HG03378 (cell line): ENCODE measurements around the gene UNKL.

Source experiments
- ATAC-seq: cut with Tn5 transposase; IDR thresholded peaks from one replicate; pipeline ENCODE4 v1.9.1; 2021; ENCODE audit warnings: mild to moderate bottlenecking, moderate library complexity; ENCODE audit not compliant: unreplicated experiment

Gene UNKL, protein sequence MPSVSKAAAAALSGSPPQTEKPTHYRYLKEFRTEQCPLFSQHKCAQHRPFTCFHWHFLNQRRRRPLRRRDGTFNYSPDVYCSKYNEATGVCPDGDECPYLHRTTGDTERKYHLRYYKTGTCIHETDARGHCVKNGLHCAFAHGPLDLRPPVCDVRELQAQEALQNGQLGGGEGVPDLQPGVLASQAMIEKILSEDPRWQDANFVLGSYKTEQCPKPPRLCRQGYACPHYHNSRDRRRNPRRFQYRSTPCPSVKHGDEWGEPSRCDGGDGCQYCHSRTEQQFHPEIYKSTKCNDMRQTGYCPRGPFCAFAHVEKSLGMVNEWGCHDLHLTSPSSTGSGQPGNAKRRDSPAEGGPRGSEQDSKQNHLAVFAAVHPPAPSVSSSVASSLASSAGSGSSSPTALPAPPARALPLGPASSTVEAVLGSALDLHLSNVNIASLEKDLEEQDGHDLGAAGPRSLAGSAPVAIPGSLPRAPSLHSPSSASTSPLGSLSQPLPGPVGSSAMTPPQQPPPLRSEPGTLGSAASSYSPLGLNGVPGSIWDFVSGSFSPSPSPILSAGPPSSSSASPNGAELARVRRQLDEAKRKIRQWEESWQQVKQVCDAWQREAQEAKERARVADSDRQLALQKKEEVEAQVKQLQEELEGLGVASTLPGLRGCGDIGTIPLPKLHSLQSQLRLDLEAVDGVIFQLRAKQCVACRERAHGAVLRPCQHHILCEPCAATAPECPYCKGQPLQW

DNA sequence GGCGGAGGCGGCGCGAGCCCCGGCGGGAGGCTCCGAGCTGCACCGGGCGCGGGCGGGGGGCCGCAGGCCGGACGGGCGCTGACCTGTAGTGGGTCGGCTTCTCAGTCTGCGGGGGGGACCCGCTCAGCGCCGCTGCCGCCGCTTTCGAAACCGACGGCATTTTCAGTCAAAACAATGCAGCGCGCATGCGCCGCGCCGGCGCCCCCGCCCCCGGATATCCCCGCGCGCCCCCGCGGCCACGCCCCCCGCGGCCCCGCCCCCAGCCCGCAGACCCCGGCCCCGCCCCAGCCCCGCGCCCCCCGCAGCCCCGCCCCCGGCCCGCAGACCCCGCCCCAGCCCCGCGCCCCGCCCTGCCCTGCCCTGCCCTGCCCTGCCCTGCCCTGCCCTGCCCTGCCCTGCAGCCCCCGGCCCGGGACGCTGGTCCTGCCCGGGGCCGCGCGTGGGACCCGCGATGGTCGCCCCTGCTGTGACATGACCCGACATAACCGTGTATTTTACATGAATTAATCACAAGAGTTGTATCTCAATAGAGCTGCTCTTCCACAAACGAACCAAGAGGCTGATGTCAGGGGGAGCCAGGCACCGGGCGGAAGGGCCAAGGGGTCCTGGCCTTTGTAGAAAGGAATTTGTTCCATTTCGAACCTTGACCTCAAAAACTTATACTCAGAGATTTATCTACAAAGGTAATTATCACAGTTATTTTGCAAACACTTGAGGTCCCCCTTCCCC lies at the start of gene UNKL:
UNKL (minus strand) TSS at position 173 of the 729 bp plus-strand sequence; CDS start at position 160, 13 bp downstream.
- ATAC-seq: no peak

DNA sequence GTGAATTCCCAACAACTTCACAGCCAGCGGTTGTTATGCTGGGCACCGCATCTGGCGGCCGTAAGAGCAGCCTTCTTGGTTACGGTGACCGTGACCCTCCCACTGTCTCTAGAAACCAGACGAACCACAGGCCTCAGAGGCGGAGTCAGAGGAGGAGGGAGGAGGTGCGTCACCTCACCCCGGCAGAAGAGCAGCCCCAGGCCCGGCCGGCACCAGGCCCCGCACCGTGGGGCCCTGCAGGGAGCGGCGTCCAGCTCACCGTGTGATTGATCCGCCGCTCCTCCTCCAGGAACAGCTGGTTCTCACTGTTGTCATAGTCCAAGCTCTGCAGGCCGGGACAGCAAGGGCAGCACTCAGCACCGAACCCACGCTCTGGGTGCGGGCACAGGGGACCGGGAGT lies 46.6 kb upstream of the UNKL start:
- no peak for ATAC-seq

DNA sequence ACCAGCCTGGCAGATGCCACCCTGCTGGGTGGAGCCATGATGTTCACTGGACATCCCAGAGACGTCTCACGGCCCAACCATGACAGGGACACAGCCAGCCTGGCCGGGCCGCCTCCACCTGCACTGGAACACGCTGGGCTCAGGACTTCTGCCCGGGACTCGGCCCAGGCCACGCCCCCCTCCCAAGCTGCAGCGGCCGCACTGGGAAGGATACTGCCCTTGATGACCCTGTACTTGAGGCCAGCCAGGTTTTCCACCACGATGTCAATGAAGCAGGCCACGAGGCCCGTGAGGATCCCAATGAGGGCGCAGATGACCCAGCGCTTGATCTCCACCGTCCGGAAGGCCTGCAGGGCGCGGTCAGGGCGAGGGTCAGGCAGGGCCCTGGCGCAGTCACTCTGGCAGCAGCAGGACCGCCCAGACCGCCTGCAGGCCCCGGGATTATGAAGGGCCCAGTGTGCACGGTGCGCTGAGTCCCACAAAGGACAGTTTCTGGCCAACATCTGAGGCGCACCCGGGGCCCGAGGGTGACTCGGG lies 46.2 kb upstream of the UNKL start:
- no peak for ATAC-seq

DNA sequence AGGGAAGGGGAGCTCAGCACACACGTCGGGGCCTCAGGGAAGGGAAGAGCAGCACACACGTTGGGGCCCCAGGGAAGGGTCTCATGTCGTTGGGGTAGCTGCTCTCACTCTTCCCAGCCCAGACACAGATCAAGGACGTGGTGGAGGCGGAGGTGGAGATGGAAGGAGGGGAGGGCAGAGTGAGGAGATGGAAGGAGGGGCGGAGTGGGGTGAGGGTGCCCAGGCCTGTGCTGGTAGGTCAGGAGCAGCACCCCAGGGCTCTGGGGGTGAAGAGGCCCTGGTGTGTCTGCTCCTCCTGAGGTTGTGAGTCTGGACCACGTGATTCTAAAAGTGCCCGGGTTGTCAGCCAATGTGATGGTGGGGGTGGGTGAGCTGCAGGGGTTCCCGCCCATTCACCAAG lies 45.5 kb upstream of the UNKL start:
- ATAC-seq: no peak

DNA sequence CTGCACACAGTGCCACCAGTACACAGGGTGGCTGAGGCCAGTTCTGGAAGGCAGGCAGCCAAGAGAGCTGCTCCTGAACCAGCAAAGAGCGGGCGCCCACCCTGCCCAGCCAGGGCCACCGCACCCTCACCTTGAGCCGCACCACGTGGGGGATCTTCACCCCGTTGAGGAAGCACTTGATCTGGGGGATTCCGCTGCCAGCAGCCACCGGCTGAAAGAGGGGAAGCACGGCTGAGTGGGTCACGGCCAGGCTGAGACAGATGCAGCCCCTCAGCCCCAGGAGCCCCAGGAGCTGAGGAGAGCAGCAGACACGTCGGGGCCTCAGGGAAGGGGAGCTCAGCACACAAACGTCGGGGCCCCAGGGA lies 44.5 kb upstream of the UNKL start:
- no peak for ATAC-seq

DNA sequence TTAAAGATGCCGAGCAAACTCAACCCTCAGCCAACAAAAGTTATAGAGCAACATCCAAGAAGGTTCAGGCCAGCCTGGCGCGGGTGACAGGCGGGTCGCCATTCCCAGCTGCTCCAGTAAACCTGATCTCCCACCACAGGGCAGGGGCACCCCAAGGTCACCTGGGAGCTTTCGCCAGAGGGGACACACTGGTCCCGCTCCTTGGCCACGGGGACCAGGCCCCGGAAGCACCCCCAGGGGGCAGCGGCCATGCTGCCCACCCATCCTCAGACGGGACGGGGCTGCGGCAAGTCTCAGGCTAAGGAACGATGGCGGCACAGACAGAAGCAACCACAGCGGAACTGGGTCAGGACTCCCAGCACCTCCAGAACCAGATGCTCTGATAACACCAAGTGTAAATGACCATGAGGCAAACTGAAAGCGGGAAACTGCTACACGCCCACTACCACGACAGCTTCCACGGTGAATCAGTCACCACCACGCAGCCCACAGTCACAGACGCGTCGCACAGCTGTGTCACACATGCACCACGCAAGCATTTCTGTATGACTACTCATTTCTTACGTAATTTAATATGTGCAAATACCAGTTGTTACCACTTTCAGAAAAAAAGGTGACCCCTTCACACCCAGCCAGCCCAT lies 44.0 kb upstream of the UNKL start:
- ATAC-seq: no peak

DNA sequence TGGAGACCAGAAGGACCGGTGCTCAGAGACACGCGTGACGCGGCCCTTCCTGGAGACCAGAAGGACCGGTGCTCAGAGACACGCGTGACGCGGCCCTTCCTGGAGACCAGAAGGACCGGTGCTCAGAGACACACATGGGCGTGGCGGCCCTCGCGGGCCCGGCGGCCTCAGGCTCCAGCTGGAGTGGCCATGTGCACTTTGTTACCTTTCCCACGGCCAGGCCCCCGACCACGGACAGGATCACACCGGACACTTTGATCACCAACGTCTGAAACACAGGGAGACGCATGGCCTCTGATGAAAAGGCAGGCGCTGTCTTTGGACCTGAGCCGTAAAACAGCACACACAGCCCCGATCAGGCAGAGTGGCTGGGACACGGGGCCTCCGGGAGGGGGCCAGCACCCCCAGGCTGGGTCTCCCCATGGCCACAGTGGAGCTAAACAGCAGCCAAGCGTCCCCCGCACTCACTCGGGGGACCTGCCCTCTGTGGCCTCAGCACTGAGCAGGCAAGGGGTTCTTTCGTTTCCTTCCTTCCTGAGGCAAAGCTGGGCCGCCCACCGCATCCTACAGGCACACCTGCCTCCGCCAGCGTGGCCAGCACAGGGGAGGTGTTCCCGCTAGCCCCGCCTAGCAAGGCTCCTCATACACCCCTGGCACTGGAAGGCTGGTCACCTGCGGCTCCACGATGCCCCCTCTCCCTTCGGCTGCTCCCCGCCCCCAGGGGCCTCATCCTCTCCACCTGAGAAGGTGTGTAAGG lies 43.2 kb upstream of the UNKL start:
- ATAC-seq: no peak

DNA sequence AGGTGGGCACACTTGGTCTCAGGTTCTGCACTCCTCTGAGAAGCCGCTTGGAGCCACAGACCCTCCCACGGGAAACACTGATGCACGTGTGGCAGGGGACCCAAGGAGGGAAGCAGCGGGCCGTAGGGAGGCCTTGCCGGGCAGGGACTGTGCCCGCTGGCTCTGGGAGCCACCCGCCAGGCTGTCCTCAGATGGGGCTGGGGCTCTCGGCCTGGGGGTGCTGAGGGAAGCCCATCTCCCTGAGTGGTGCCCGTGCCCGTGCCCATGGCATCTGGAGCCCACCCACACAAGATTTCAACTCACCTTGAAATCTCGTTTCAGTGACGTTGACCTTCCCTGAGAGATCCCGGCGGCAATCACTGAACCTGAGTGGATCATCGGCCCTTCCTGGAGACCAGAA lies 42.4 kb upstream of the UNKL start:
- no peak for ATAC-seq

DNA sequence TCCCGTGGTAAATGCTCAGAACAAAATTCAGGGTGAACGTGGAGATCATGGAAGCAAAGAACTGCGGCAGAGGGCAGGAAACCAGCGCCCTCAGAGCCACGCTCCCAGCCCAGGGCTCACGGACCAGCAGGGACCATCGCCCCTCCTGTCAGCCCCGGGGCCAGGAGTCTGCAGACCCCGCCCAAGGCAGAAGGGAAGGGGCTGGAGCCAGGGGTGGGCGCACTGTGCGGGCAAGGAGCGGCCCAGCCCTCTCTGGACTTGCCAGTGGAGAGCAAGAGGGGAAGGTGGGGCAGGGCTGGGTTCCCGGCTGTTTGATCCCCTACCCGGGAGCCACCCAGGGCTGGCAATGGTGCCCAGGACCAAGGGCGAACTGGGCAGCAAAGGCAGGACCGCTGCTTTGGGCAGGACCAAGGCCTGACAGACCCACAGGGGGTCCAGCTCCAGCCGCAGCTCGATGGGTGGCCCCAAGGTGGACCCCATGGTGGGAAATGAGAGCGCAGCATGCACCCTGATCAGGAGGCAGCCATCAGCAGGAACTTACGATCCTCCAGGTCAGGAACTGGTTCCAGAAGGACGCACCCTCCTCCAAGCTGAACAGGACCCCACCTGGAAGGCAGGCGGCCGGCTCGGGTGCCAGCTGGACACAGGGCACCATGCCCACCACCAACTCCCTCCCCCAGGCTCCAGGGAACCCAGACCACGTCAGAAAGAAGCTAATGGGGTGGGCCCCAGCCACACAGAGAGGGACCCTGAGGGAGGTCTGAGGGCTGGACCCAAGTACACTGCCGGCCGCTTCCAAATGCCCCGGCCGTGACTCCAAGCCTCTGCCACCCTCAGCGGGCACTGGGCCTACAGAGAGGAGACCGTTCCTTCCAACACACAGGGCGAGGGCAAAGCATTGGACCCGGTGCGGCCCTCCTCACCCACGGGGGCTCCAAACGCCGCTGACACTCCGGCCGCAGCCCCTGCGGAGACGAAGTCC lies 41.0 kb upstream of the UNKL start:
- no peak for ATAC-seq

DNA sequence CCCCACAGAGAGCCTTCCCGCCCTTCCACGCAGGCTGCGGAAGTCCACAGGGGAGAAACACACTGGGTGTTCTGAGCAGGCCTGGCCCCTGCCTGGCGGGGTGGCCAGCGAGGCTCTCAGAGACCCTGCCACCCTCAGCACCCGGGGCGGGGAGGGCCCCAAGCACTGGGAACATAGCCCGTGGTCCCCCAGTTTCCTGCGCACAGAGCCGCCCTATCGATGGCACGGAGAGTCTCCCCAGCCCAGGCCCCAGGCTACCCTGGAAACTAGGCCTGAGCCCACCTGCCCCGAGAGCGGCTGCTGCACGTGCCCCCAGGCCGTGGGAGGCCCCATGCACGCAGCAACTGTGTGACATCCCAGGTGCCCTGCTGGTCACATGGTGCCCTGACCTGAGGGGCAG lies 40.1 kb upstream of the UNKL start:
- ATAC-seq: no peak

DNA sequence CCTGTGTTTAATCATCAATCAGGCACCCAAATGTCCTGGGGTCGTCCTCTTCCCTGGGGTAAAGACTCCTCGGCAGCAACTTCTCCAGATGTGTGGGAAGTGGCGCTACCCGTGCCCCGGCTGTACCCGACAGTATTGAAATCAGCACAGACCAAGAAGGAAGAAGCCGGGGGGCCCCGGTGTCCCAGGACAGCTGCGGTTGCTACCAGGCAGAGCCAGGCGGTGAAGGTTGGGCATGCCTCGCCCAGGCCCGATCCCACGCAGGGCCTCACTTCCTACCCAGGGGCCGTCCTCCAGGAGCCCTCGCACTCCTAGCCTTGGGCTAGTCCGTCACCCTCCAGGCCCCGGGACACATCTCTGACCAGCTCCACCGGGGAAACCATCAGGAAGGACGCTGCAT lies 38.8 kb upstream of the UNKL start:
- no peak for ATAC-seq

DNA sequence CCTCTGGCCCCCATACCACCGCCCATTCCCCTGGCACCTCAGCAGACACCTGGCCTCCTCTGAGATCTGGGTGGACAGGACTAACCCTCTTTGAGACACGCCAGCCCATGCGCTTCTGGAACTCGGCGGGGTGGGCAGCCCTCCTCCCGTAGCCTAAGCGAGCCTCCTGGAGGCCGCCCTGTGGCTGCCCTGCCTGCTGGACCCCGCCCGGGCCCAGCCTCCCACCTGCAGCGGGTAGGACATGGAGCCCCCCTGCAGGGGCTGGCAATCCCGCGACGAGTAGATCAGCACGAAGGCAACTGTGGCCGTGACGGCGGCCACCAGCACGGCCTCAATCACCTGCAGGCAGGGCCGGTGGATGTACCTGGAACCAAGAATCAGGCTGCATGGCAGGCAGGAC lies 38.0 kb upstream of the UNKL start:
- ATAC-seq: no peak

DNA sequence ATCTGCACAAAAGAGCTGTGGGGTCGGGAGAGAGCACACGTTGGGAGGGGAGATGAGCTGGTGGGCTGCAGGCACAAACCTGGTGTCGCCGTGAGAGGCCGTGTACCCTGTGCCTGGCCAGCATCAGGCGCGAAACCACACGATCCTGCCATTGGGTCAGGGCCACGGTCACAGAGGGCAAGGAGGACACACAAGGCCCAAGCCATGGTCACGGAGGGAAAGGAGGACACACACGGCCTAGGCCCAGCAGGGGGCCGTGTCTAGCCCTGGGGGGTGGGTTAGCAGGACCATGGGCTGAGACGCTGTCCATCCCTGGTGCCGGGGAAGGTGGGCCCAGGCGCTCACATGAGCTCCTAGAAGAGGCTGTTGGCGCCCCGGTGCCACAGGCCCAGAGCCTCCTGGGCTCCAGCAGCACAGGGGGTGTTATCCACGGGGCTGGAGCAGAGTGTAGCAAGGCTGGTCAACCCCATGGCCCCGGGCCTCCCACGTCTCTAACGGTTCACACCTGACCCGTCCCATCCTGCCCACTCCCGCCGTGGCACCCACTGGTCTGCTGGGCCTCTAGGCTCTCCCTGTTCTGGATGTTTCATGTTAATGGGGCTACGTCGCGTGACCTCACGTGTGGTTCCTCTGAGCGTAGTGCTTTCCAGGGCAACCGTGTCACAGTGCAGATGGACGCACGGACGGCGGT lies 37.3 kb upstream of the UNKL start:
- no peak for ATAC-seq

DNA sequence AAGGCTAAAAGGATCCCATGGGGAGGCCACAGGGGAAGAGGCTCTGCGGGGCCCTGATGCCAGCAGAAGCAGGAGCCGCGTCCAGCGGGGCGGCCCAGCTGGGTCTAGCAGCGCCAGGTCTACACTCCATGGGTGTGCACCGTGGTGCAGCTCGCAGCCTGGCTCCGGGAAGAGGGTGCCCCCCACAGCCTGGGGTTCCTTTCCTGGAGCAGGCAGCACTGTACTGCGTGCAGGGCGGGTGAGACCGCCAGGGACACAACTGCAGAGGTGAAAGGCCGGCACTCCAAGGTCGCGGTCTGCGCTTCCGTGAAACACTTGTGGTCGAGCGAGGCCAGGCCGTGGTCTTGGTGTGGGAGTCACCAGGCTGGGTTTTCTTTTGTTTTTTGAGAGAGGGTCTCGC lies 36.3 kb upstream of the UNKL start:
- no peak for ATAC-seq

DNA sequence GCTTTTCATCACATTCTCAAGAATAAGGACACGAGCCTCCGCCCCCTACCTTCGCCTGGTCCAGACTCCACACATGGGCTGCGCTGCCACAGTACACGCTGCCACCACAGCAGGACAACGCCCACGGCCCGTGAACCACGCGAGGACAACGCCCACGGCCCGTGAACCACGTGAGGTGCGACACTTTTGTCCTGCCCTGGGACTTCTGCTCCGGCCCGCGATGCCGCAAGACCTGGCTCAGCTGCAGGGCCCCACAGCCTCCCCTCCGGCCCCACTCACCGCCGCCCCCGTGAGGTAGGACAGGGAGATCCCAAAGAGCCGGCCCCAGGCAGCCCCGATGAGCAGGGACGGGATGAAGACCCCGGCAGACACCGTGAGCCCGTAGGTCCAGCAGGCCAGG lies 35.7 kb upstream of the UNKL start:
- ATAC-seq: no peak

DNA sequence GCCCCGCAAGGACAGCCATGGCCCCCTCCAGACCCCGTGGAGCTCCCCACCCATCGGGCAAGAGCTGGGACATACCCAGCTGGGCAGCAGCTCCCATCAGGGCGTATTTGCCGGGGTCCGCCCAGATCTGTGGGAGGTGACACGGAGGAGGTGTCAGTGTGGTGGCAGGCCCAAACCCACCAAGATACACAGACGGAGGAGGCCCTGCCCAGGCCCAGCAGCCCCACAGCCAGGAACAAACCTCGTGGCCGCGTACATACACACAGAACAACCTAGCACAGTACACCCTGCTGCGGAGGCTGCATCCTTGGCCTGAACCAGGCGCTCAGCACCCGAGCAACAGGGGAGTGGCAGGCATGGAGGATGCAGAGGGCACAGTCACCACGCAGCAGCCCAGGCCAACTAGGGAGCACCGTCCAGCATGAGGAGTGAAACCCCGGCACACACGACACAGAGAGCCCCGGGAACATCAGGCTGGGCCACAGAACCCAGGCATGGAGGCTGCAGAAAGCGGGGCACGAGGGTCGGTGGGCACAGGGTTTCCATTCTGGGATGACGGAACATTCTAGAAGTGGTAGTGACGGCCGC lies 34.8 kb upstream of the UNKL start:
- ATAC-seq: no peak

DNA sequence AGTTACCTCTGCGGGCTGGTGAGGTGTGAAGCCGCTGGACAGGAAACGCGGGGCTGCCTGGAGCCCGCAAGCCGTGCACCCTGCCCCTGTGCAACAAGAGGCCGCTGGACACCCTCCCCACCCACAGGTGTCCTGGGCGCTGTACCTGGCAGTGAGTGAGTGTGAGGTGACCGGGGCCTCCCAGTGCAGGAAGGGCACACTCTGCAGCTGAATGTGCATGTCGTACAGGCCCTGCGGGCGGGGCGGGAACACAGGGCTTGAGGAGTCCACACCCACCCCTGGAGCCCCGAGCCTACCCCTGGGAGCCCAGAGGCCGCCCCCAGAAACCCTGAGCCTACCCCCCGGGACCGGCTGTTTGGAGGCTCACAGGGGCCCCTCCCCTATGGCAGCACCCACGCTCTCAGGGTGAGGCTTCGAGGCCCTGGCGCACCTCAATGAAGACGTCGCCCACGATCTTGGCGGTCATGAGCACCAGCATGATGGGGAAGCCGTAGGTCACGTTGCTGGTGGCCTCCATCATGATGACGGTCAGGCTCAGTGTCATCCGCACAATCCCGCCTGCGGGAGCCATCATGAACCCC lies 34.1 kb upstream of the UNKL start:
- ATAC-seq: no peak

DNA sequence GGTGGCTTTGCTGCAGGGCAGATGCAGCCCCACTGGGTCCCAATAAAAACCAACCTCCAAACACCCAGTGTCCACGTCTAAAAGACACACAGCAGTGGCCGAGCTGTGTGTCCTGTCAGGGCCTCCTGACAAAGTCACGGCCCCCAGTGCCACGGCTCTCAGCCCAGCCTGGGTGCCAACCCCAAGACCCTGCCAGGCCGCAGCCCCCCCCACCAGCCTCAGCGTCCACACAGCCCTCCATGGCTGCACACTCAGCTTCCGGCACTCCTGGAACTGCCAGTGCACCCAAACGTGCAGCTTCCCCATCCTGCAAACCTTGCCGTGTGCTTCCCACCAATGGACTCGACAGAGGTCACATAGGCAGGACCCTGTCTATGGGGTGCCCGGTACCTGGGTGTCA lies 33.5 kb upstream of the UNKL start:
- ATAC-seq: no peak
